Measurements from ENCODE around the gene TCERG1L.

The TCERG1L gene

DNA sequence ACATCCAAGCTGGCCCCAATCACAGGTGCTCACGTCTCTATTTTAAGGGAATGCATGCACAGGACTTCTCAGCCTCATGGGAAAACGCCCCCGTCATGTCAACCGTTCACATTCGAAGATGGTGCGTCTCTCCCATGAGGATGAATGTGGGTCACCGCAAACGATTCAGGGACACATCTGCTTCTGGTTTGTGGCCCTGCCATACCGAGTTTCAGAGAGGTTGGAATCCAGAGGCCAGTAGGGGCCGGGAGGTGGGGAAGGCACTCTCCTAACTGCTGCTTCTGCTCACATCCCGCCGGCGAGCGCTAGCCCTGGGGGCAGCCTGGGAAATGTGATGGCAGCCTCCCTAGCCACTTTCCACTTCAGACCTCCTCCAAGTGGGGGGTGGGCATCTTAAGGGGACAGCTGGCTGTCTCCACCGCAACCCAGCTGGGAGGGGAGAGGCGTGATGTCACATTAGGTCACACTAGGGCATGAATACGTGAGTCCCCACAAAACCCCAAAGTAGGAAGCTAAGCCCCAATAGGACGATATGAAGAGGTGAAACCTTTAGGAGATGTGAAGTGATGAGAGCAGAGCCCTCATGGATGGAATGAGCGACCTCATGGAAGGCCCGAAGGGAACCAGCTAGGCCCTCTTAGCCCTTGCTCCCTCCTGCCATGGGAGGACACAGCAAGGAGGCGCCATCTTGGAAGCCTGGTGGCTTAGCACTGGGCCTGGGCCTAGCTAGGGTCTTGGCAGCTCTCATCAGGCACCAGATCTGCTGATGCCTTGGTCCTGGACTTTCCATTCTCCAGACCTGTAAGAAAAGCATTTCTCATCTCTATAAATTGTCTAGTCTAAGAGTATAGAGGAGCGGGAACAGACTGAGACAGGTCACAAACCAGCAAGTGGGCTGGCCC is 107.8 kb downstream of the TCERG1L start:
- DNase-seq = no peak

DNA sequence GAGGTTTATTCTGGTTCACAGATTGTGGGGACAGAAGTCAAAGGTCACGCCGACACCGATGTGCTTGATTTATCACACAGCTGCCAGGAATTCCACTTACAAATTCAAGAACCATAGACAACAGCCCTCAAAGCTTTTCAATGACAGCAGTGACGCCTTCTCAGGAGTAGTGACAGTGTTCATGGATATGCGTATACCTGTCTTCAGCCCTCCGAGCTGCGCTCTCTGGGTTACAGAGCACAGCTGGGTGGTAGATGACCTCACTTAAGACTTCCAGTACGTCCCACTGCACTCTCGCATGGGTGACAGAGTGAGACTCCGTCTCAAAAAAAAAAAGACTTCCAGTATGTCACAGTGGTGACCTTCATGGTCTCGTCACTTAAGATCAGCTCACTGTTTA is 108.5 kb downstream of the TCERG1L start:
- no peak for DNase-seq

DNA sequence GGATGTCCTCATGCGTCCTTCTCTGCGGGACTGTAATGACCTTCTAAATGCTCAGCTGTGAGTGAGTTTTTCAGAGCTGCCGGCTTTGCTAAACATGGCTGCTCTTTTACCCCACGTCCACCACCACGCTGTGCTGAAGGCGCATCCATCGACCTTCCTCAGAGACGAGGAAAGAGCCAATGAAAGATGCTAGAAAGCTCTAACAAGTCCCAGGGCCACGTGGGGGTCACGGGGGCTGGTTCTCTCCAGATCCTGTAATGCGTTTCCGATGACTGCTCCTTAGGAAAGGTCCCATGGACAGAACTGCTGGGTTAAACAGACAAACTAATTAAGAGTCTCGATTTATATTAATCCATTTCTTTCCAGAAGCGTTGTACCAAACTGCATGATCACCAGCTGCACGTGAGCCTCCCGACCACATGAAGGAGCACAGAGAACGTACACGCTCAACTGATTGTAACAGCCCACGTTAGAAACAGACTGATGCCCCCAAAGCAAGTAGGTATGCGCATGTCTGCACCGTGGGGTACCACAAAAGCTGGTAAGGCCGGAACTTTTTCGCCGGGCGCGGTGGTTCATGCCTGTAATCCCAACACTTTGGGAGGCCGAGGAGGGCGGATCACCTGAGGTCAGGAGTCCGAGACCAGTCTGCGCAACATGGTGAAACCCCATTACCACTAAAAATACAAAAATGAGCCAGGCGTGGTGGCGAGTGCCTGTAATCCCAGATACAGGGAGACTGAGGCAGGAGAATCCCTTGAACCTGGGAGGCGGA is 109.6 kb downstream of the TCERG1L start:
- no peak for DNase-seq

DNA sequence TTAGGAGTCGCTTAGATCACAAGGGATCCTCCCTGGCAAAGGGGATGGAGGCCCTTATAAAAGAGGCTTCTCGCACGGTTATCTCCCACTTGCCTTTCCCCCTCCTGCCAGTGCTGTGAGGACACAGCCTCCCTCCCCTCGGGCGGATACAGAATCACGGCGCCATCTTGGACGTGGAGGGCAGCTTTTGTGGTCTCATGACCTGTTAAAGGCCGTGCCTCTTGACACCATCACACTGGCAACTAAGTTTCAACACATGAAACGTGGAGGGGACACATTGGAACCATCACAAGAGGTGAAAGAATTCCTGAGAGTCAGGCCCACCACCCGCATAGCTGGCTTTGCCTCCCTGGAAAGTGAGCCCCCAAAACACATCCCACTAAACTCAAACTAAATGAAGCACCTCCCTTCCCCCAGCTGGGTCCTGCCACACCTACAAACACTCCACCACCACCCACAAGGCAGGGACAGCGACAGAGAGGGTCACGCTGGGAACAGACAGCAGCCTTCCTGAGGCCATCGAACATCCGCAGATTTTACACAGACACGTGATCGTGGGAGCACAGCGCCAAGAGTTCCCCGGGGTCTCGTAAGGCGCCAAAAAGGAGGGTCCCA is 110.6 kb downstream of the TCERG1L start:
- no peak for DNase-seq

DNA sequence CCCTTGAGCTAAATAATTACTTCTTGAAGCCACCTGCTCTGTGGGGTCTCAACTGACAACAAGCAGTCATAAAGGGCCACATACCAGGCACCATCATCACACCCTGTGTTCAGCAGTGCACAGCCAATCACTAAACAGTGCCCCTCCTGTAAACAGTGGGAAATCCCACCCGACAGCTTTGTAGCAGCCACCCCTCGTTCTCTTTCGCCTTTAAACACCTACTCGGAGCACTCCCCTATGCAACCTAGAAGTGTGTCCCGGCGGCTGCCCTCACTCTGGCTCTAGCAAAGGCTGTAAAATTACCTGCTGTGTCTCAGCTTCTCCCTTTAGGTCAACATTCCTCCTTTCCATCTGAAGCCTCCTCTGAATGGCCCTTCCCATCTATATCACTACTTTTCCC is 111.9 kb downstream of the TCERG1L start:
- no peak for DNase-seq

DNA sequence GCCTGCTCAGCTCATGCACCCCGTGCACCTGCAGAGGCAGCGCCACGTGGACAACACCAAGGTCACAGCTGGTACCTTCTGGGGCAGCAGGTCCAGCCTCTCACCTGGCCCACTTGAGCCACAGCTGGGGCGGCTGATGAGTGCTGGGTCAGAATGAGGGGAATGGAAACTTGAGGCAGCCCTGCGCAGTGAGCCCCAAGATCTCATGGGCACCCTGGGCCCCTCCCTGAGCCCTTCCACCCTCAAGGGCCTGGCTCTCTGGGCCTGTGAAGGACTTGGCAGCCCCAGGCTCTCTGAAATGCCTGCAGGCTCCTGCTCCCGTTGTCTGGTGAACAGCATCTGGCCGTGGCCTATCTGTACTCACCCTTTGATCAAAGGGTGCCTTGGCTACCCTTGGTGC is 112.7 kb downstream of the TCERG1L start:
- DNase-seq = peak; percentile 25

DNA sequence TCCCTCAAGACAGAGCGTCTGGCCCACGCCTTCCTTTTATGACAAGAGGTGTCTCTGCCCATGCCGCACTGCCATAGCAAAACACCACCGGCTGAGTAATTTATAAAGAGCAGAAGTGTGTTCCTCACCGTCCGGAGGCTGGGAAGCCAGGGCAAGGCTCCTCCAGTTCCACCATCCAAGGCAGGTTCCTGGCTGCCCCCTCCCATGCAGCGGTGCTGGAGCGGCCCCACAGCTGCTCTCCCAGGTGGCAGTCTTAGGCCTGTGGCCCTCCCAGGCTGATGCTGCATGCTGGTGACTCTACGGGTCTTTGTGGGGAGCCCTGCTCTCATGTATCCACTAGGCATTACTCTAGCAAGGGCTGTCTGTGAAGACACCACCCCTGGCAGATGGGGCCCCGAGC is 113.1 kb downstream of the TCERG1L start:
- no peak for DNase-seq

DNA sequence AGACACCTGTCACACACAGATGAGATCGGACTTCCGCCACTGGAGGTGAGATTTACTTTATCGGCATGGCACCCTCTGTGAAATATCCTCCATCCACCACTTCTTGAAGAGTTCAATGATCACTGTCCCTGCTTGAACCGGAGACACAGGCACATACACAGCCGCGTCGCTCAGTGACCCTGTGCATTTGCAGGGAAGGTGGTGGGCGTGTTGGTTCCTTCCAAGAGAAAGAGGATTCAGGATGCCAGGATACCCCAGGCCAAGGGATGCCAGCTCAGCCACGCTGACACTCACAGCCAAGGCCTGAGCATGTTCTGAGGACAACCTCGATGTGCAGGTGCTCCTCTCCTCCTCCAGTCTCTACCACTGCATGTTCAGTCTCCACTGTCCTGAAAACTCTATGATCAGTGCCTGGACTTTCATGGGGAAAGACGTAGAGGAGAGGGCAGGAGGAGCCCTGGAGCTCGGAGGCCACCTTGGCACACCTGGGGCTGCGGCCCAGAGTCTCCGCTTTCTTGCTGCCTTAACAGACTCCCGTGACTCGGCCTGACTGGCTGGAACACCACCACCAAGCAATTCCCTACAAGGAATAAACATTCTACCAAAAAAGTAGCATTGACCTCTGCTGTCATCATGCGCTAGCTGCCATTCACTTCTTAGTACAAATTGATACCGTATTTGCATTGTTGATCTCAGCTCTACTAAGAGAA is 115.2 kb downstream of the TCERG1L start:
- DNase-seq = no peak

DNA sequence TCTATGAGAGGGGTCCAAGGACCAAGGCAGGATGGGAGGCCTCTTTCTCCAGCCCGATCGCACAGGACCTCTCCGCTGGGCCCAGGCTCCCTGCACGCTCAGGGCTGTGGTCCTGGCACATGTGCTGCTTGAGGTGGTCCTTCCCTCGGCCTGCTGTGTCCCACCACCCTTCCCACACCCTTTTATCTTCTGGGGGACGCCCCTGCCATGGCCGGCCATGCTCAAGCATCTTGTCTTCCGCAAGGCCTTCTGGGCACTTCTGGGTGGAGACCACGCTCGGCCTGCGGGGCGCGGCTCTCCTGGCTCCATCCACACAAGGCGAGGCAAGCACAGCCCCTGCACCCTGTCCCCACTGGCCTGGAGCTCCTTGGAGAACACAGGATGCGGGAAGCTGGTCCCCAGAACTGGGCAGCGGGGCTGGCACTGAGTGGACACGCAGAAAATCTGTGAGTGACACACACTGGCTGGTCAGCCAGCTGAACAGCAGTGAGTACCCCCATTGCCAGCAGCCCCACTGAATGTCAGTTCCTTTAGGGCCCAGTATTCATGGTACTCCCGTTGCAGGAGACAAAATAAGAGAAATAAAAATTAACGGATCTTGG is 115.9 kb downstream of the TCERG1L start:
- DNase-seq = no peak

DNA sequence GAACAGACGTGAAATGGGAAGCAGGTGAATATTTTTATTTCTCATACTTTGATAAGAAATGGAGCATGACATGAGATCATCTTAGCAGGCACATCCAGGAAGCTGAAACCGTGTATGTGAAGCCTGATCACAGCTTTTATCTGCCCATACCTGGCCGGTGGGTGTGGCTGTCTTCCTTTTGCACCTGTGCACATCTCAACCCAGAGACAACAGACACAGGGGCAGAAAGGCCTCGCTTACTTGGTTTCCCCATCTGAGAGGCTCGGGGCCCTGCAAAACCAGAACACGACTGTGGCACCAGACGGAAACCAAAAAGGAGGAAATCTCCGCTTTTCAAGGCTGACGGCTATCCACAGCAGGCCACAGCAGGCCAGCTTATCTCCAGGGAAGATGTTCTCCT is 116.4 kb downstream of the TCERG1L start:
- DNase-seq = no peak

DNA sequence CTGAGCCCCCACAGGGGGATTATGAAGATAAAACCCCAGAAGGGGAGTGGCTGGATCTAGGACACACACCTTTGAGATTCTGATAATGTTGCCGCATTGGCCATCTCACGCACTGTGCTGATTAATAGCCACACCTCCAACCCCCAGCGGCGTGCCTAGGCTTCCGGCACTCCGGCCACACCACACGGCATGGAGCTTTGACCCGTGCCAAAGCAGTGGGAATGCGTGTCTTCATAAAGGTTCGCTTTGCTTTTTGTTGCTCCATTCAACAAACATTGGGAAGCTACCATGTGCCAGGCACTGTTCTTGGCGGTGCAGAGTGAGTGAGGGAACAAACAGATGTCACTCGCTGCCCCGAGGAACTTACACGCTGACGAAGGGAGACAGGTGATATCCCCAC is 117.6 kb downstream of the TCERG1L start:
- DNase-seq = no peak

DNA sequence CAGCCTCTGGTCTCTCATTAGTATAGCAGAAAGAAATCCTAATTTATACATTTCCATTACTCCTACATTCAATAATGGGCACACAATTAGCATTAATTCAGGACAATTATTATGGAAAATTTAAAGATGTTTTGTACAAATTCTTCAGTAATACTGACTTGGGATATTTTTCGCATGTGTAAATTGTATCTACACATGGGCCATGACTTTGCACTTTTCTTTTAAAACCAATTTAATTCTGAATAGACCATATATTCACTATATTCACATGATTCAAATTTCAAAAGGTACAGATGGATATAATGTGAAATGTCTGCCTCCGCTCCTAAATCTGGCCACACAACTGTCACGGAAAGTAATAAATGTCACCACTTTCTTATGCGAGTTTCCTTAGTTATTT is 123.0 kb downstream of the TCERG1L start:
- DNase-seq = no peak

DNA sequence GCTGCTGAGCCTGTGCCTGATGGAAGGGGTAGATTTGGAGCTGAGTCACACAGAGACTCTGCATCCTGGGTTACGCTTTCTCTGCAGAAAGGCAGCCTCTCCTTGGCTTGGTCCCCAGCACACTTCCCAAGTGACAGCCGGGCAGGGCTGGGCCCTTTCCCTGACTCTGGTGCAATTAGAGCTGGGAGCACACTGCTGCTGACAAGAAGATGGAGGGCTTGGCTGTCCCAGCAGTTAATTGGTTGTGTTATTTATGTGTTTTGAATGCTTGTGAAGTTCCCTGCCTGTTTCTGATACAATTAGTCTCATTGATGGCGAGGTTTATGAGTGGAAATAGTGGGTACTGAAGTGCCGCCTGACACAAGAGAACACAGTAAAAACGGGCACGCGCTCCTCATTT is 123.6 kb downstream of the TCERG1L start:
- no peak for DNase-seq

DNA sequence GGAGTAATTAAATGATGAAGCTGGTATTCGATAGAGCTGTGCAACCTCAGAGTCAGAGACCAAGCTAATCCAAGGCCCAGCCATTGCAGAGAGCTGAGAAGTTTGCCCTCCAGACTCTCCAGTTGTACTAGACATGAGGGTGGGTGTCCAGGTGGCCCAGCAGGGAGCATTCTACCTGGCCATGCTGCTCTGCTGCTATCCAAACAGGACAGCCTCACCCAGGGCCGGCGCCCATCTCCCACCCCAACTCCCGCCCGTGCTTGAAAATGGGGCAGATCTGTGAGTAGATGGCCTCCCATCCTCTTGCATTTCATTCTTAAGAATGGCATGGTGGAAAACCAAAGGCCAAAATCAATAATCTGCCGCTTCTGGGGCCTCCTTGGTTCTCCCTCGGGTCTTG is 124.2 kb downstream of the TCERG1L start:
- DNase-seq = no peak

DNA sequence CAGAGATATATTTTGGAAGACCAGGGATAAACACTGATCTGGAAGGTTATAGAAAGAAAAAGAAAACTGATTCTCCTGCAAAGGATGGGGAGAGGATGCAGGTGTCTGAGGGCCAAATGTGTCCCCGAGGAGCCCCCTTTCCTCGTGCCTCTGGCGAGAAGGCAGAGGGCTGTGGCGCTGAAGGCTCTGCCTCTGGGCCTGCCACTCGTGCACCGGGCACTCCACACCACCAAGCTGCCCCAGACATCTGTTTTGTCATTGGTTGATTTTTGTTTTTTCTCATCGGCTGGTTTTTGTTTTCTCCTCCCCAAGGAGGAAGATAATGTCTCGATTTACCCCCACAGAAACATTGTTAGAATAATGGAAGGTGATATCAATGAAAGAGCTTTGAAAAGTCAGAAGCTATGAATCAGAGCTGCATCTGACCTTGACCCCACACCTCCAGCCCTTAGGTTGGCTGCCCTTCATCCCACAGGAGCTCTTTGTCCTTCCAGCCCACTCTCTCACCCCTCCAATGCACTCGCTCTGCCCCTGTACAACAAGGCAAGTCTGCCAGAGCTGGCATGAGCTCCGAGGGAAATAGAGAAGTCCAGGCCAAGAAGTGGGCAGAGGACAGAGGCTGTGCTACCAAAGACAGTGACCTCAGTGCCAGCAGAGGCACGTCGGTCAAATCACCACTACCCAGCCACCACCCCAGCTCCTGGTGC is 124.8 kb downstream of the TCERG1L start:
- no peak for DNase-seq

DNA sequence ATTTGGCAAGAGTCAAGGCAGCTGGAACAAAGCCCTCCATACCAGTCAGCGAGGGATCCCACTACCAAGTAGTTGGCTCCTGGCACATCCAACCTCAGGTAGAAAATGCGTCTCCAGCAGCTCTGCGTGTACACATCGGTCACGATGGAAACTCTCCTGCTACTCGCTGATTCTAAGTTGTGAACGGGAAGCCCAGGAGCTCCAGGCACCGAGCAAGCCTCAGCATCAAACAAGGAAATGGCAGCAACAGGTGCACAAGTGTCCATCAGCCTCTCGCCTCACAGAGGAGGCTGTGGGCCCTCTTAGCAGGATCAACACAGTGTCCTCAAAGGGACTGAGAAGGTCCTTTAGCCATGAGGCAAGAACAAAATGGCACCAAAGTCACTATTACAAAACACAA is 127.0 kb downstream of the TCERG1L start:
- no peak for DNase-seq

DNA sequence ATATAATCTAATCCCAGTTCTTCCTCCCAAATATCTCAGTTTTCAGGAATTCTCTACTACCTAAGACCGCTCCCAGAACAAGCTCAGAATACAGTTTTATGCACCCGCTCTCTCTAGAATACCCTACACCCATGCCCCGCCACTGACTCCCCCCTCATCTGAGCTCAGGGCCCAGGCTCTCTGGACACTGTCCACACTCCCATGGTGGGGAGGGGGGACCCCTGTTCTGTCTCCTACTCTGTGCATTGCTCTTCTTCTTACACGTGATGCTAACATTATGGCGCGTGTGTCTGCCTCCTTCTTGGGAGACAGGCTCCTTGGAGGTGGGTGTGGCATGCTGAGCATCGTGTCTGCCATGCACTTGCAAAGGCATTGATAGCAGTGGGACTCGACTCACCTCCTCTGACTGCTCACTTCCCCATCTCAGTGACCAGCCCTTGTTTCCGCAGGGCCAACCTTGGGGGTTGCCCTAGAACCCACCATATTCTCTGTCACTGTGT is 127.9 kb downstream of the TCERG1L start:
- no peak for DNase-seq

DNA sequence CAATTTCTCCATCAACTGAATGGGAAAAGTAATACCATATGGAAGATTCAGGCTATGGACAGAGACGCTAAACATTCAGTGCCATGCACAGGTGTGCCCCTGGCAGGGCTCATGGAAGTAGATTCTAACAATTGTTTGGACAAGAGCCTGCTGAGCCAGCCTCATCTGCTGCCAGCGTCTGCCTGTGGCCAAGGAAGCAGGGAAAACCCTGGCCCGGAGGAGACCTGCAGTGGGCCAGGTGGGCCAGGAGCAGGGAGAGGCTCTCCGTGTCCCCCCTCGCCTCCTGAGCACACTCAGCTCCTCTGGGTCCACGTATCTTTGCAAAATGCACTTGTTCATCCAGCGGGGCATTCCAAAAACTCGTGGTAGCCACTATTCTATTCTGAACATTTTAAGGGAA is 130.1 kb downstream of the TCERG1L start:
- DNase-seq = no peak

DNA sequence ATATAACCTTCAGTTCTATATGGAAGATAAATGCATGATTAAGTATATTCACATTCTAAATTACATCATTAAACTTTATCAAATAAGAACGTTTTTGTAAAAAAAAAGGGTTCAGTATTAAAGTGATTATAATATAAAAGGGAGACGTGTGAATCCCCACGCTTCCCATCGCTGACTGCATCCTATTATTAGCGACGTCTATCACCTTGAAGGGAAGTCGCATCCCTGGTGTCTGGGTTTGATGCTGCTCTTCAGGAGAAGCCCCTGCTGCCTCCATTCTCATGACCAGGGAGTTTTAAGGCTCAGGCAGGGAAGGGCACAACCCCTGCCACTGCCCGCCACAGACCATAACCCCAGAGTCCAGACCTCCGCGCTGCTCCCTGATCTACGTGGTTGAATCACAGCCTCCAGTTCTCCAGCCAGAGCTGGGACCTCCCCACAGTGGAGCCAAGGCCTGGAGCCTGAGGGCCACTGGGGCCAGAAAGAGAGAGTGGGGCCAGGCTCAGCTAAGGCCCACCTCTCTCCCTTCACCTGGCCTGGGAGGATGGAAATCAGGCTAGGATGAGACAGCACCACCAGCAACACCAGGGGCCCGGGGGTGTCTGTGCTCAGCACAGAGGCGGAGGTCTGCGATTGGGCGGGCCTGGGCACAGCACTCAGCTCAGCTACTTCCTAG is 130.6 kb downstream of the TCERG1L start:
- no peak for DNase-seq

DNA sequence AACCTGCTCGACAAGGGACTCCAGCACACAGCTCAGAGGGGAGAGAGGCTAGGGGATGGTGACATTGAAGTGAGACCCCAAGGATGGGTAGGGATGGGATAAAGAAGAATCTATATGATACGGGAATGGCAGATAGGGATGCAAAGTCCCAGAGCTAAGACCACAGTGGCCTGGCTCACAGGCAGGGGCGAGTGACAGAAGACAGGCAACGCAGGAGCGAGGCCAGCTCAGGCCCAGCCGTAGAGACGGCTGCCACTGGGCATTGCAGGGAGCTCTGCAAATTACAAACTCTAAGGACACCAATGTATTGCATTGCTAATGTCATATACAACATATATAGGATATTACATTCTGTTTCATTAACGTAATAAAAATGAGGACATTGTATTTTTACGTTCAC is 131.4 kb downstream of the TCERG1L start:
- DNase-seq = no peak

DNA sequence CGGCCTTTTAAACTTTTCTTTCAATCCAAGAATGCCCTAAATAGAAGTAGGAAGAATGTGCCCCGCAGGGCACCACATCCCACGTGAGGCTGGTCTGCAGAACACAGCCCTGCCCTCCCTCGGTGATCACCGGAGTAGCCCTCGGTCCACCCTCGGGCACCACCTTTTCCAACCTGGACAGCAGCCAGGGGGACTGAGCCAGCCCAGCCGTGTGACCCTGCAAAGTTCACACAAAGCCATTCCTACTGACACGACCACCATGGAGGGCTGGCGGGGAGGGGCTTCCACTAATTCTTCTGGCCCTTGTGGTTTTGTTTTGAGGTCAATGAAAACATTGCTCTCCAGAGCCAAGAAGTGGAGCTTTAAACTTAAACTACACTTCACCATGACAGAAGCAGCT is 132.2 kb downstream of the TCERG1L start:
- DNase-seq = no peak

Data from RPMI8226 (cell line).